Gastrocnemius medialis (tissue), 4 donors: Measurements from ENCODE around the gene NEDD4.

Source experiments
- POLR2A ChIP-seq, 2 donors: fragments of 450-650 bp; IDR thresholded peaks; one replicate each; pipeline ENCODE4 v1.6.1; 2017; ENCODE audit warnings: antibody characterized with exemption in 2 of 2, mild to moderate bottlenecking in 2 of 2, moderate library complexity in 2 of 2
- TF ChIP-seq, protein P1 (sequence below), 5 experiments: fragments of 450-650 bp in 3 of 5; fragments of 200-600 bp in 2 of 5; sonication (generic) in 2 of 5; IDR thresholded peaks in 4 of 5; conservative IDR thresholded peaks in 1 of 5; 1 replicate in 4 of 5; 2 replicates in 1 of 5; pipeline ENCODE4 v1.5.1; 2016 to 2019; ENCODE audit warnings: antibody characterized with exemption in 5 of 5, mild to moderate bottlenecking in 3 of 5, moderate library complexity in 3 of 5

DNA sequence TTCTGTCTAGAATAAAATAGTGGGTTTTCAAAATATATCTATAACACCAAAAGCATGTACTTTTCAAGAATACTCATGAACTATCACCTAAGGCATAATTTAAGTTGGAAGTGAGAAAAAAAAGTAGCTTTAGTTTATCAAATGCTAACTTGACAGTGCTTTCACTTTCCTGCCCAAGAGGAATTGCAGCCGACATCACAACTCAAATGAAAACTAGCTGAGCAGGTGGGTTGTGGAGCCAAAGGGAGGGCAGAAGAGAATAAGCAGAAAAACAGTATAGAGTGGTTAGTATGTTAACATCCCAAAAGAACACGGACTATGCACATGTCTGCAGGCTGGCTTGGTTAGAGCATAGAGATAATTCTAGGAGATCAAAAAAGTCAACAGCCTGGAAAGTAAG, 120.9 kb downstream of the NEDD4 start:
- no peak for TF ChIP-seq POLR2A (IDR thresholded peaks at IDR 0.05)
- TF ChIP-seq, protein P1, sequence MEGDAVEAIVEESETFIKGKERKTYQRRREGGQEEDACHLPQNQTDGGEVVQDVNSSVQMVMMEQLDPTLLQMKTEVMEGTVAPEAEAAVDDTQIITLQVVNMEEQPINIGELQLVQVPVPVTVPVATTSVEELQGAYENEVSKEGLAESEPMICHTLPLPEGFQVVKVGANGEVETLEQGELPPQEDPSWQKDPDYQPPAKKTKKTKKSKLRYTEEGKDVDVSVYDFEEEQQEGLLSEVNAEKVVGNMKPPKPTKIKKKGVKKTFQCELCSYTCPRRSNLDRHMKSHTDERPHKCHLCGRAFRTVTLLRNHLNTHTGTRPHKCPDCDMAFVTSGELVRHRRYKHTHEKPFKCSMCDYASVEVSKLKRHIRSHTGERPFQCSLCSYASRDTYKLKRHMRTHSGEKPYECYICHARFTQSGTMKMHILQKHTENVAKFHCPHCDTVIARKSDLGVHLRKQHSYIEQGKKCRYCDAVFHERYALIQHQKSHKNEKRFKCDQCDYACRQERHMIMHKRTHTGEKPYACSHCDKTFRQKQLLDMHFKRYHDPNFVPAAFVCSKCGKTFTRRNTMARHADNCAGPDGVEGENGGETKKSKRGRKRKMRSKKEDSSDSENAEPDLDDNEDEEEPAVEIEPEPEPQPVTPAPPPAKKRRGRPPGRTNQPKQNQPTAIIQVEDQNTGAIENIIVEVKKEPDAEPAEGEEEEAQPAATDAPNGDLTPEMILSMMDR (IDR thresholded peaks at IDR 0.05 in 4 of 5, conservative IDR thresholded peaks at IDR 0.05 in 1 of 5): no peak
